HG03442 (cell line): ENCODE data around the gene KCNJ10.
A peak's percentile ranks its signal among the peaks of the same experiment; 100 is the strongest.

Experiments
- ATAC-seq: cut with Tn5 transposase; IDR thresholded peaks from one replicate; pipeline ENCODE4 v1.9.1; 2021; ENCODE audit warnings: mild to moderate bottlenecking, moderate library complexity; ENCODE audit not compliant: unreplicated experiment

KCNJ10 gene

GRCh38 chr1:160084771-160085321 lies 14.9 kb upstream of the KCNJ10 start:
- ATAC-seq = no peak

GRCh38 chr1:160083968-160084770 lies 14.2 kb upstream of the KCNJ10 start:
- ATAC-seq = peak; percentile 73

- ATAC-seq = no peak
Observed at GRCh38 chr1:160082926-160083325, 13.0 kb upstream of the KCNJ10 start.

GRCh38 chr1:160082487-160082886 lies 12.5 kb upstream of the KCNJ10 start:
- no peak for ATAC-seq

GRCh38 chr1:160081261-160081936 lies 11.4 kb upstream of the KCNJ10 start, which contains the start of gene KCNJ9:
Gene KCNJ9, plus strand, starts transcription at chr1:160081538. Its CDS starts 2,493 bp downstream, at chr1:160084031.
- ATAC-seq = no peak

- ATAC-seq = no peak
Observed at GRCh38 chr1:160080381-160081100, 10.6 kb upstream of the KCNJ10 start.

GRCh38 chr1:160079448-160079847 lies 9.5 kb upstream of the KCNJ10 start:
- ATAC-seq = no peak

- peak; percentile 66 for ATAC-seq
Observed at GRCh38 chr1:160078512-160079195, 8.7 kb upstream of the KCNJ10 start.

GRCh38 chr1:160077486-160077885 lies 7.5 kb upstream of the KCNJ10 start:
- no peak for ATAC-seq

GRCh38 chr1:160076295-160076694 lies 6.3 kb upstream of the KCNJ10 start:
- no peak for ATAC-seq

- ATAC-seq = no peak
Observed at GRCh38 chr1:160075836-160076235, 5.9 kb upstream of the KCNJ10 start.

GRCh38 chr1:160074865-160075264 lies 4.9 kb upstream of the KCNJ10 start:
- ATAC-seq = no peak

- ATAC-seq = no peak
Observed at GRCh38 chr1:160071289-160071688, 1.3 kb upstream of the KCNJ10 start.

GRCh38 chr1:160070243-160071163 lies 543 bp upstream of the KCNJ10 start:
- ATAC-seq = no peak

- no peak for ATAC-seq
Observed at GRCh38 chr1:160068225-160068624, 1.7 kb downstream of the KCNJ10 start.

- ATAC-seq = no peak
Observed at GRCh38 chr1:160066829-160067745, 2.9 kb downstream of the KCNJ10 start.

GRCh38 chr1:160064746-160065145 lies 5.2 kb downstream of the KCNJ10 start:
- ATAC-seq = no peak

- ATAC-seq = no peak
Observed at GRCh38 chr1:160064164-160064563, 5.8 kb downstream of the KCNJ10 start.

GRCh38 chr1:160063176-160063575 lies 6.8 kb downstream of the KCNJ10 start:
- no peak for ATAC-seq
